ENCODE results near the gene GALNT7.

The GALNT7 gene

GRCh38 chr4:173316060-173316459 is 147.4 kb downstream of the GALNT7 start:
- no peak for DNase-seq

- DNase-seq = no peak
Observed at GRCh38 chr4:173317004-173317403, 148.4 kb downstream of the GALNT7 start.

DNA sequence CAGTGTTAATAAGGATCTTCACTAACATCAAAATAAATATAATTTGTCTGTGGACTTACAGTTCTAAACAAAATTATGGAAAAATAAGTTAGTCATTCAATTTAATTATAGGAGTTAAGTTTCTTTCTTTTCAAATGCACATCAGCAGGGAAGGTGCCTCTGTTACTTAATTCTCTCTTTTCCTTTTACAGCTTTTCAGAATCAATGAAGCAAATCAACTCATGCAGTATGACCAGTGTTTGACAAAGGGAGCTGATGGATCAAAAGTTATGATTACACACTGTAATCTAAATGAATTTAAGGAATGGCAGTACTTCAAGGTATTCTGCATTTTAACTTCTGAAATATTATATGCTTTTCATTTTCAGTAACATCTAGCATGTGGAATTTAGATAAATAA is 149.6 kb downstream of the GALNT7 start:
- no peak for DNase-seq

DNA sequence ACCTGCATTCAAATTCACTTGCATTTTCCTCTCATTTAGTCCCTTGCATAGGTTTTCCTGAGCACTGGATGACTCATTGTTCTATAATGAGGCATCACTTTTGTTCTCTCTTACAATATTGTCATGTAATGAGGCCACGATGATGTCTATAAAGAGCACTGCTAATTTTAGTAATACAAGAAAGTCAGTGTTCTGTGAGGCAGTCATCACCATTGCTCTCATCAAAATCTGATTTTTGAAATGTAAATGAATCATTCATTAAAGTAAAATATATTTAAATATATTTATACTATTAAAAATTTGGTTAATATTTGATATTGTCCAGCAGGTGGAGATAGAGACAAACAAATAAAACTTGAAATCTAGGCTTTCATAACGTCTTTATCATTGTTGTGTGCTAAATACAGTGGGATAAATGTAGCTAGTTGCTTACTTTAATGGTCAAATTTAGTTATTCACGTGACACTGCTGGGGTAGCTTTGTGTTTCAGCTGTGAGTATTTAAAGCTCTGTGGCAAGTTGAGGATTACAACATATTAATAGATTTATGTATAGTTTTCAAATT is 150.1 kb downstream of the GALNT7 start:
- DNase-seq = no peak

DNA sequence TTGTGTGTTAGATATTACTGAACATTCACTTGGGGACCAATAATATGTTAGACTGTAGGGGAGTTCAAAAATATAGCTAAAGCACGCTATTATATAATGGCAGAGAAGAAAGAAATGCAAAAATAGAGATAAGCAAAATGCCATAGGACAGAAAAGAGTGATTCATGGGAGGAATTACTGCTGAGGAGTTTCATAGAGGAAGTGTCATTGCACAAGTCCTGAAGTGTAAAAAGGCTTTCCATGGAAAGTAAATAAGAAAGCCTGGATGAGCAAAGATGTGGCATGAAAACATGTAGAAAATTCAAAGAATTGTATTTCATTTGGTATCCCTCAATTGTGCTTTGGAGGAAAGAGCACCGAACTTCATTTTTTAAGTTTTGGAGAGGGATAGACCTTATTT is 151.1 kb downstream of the GALNT7 start:
- no peak for DNase-seq

- no peak for DNase-seq
Observed at GRCh38 chr4:173325007-173325736, 156.6 kb downstream of the GALNT7 start.

- DNase-seq = no peak
Observed at GRCh38 chr4:173328236-173328901, 159.8 kb downstream of the GALNT7 start.

DNA sequence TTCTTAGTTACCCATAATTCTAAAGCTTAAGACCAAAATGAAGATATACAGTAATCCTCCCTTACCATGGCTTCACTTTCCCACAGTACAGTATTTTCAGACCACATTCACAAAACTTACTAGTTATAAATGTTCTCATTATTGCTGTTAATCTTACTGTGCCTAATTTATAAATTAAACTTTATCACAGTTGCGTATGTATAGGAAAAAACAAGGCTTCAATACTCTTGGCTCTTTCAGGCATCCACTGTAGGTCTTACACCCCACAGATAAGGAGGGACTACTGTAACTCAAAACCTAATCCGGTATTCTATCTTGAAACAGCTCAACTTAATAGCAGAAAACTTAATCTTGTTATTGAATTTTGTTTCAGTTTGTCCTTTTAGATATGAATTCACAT is 162.0 kb downstream of the GALNT7 start:
- no peak for DNase-seq

- DNase-seq = no peak
Observed at GRCh38 chr4:173332021-173332487, 163.4 kb downstream of the GALNT7 start.

GRCh38 chr4:173332963-173333657 is 164.5 kb downstream of the GALNT7 start:
- DNase-seq = peak; percentile 56

GRCh38 chr4:173333658-173334084 is 165.1 kb downstream of the GALNT7 start:
- DNase-seq = peak; percentile 67

GRCh38 chr4:173334085-173334890 is 165.7 kb downstream of the GALNT7 start, which contains the start of gene HMGB2:
Gene HMGB2, minus strand, starts transcription at chr4:173334358. Its CDS starts 709 bp downstream, at chr4:173333649.
- DNase-seq = peak; percentile 100

- peak; percentile 48 for DNase-seq
Observed at GRCh38 chr4:173334891-173335752, 166.5 kb downstream of the GALNT7 start.

GRCh38 chr4:173337463-173337862 is 168.9 kb downstream of the GALNT7 start:
- DNase-seq = no peak

DNA sequence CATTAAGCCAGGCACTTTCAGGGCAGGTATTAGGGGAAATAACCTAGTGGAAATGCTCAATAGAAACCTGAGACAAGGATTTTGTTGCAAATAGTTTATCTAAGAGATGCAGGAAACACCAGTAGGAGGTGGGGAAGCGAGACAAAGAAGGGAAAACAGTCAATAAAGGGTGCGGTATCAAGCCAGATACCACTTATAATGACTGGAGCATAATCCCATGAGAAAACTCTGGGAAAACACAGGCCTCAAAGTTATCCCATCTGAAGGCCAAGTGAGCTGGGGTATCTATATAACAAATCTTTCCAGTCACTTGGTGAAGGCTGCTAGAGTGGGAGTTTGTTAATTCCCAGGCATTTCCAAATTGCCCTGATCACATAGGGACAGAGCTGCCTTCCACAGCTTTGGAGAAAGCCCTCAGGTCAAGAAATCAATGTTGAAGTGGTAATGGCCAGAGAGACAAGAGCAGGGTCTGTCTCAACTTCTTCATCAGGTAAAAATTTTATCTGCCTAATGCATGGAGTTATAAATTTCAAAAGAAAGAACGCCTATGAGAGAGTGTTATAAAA is 175.3 kb downstream of the GALNT7 start:
- DNase-seq = no peak

GRCh38 chr4:173345648-173346047 is 177.0 kb downstream of the GALNT7 start:
- DNase-seq = no peak

- DNase-seq = no peak
Observed at GRCh38 chr4:173346074-173346473, 177.5 kb downstream of the GALNT7 start.

GRCh38 chr4:173347467-173347866 is 178.9 kb downstream of the GALNT7 start:
- no peak for DNase-seq

GRCh38 chr4:173357939-173358338 is 189.3 kb downstream of the GALNT7 start:
- DNase-seq = no peak

DNA sequence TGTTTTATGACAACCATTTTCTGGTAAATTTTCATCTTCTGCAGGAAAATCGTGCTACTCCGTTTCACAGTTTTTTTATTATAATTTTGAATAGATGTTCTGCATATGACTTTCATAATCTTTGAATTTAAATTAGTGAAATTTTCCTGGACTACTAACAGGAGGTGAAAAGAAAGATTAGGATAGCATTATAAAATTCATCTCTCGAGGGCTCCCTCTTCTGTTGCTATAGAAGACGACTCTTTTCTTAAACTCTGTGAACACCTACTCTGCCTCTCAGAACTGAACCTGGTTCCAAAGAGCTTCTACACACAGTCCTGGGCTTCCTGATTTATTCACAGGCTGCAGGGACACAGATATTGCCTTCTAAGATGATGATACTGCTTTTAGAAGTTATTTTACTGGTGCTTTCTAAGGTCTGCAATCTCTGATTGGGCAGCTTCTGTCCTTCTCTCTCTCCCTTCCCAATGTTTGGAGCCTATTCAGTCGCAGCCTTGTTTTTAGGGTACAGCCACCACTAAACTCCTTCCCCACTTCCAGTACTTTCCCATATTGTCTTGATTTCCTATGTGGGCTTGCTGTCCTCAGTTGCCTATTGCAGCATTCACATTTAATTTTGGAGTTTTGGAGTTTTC is 192.1 kb downstream of the GALNT7 start:
- no peak for DNase-seq

DNA sequence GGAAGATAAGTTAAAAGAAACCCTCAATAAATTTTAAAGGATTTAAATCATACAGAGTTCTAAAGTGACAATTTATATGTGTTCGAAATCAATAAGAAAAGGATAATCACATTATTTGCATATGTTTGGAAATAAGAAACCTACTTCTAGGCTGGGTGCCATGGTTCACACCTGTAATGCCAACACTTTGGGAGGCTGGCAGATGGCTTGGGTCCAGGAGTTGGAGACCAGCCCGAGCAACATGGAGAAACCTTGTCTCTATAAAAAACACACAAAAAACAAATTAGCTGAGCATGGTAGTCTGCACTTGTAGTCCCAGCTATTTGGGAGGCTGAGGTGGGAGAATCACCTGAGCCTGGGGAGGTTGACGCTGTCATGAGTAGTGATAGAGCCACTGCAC is 194.1 kb downstream of the GALNT7 start:
- no peak for DNase-seq
